Trophoblast cell (in vitro differentiated cells and primary cell): ENCODE results near the gene ZBTB16.

Experiments used
- DNase-seq, 2 donors: peaks; one replicate each; pipeline ENCODE4 v3.0.0-alpha.2; 2016
- H2AFZ ChIP-seq: 2 replicates; pipeline ENCODE4 v1.6.1; 2013; ENCODE audit warnings: low read length, moderate library complexity, mild to moderate bottlenecking; ENCODE audit not compliant: insufficient read depth, poor library complexity
- H2AK5ac ChIP-seq: 2 replicates; pipeline ENCODE4 v1.6.1; 2013; ENCODE audit warnings: mild to moderate bottlenecking, low read length
- H2BK120ac ChIP-seq: 2 replicates; pipeline ENCODE4 v1.6.1; 2013; ENCODE audit warnings: low read length, mild to moderate bottlenecking, moderate library complexity; ENCODE audit not compliant: insufficient read depth, poor library complexity
- H2BK12ac ChIP-seq: 2 replicates; pipeline ENCODE4 v1.6.1; 2013; ENCODE audit warnings: mild to moderate bottlenecking, low read length, moderate library complexity
- H2BK5ac ChIP-seq: 2 replicates; pipeline ENCODE4 v1.6.1; 2013; ENCODE audit warnings: low read length, low read depth, moderate library complexity, mild to moderate bottlenecking; ENCODE audit not compliant: poor library complexity
- H3K14ac ChIP-seq: 2 replicates; pipeline ENCODE4 v1.6.1; 2013; ENCODE audit warnings: mild to moderate bottlenecking, low read length
- H3K18ac ChIP-seq: 2 replicates; pipeline ENCODE4 v1.6.1; 2013; ENCODE audit warnings: mild to moderate bottlenecking, low read length
- H3K23ac ChIP-seq: 2 replicates; pipeline ENCODE4 v1.6.1; 2013; ENCODE audit warnings: low read length
- H3K27ac ChIP-seq: 2 replicates; pipeline ENCODE4 v1.5.1; 2013; ENCODE audit warnings: low read depth, mild to moderate bottlenecking, inconsistent platforms, low read length, moderate library complexity
- H3K27me3 ChIP-seq: 2 replicates; pipeline ENCODE4 v1.6.1; 2013; ENCODE audit warnings: inconsistent platforms, mild to moderate bottlenecking, low read length, moderate library complexity; ENCODE audit not compliant: insufficient read depth
- H3K36me3 ChIP-seq, 2 experiments: 1 replicate in 1 of 2; 2 replicates in 1 of 2; pipeline ENCODE4 v1.6.1; 2013; ENCODE audit warnings: low read length in 2 of 2, mild to moderate bottlenecking in 2 of 2, moderate library complexity in 1 of 2; ENCODE audit not compliant: insufficient read depth in 2 of 2, control insufficient read depth in 1 of 2
- H3K4ac ChIP-seq: 2 replicates; pipeline ENCODE4 v1.6.1; 2013; ENCODE audit warnings: low read depth, mild to moderate bottlenecking, low read length, moderate library complexity
- H3K4me1 ChIP-seq, 2 experiments: 1 replicate in 1 of 2; 2 replicates in 1 of 2; pipeline ENCODE4 v1.6.1; 2013; ENCODE audit warnings: low read length in 2 of 2, mild to moderate bottlenecking in 2 of 2, moderate library complexity in 1 of 2; ENCODE audit not compliant: insufficient read depth in 2 of 2, control insufficient read depth in 1 of 2
- H3K4me2 ChIP-seq: 2 replicates; pipeline ENCODE4 v1.6.1; 2013; ENCODE audit warnings: inconsistent platforms, mild to moderate bottlenecking, low read length, moderate library complexity
- H3K4me3 ChIP-seq: 2 replicates; pipeline ENCODE4 v1.5.1; 2013; ENCODE audit warnings: mild to moderate bottlenecking, low read depth, low read length, inconsistent platforms
- H3K79me1 ChIP-seq: one replicate; pipeline ENCODE4 v1.6.1; 2013; ENCODE audit warnings: low read length
- H3K79me2 ChIP-seq: 2 replicates; pipeline ENCODE4 v1.6.1; 2013; ENCODE audit warnings: low read length, mild to moderate bottlenecking; ENCODE audit not compliant: control insufficient read depth, insufficient read depth, poor library complexity
- H3K9ac ChIP-seq: 2 replicates; pipeline ENCODE4 v1.6.1; 2013; ENCODE audit warnings: mild to moderate bottlenecking, low read length
- H3K9me3 ChIP-seq: 2 replicates; pipeline ENCODE4 v1.6.1; 2013; ENCODE audit warnings: low read depth, mild to moderate bottlenecking, control low read depth, inconsistent platforms, low read length; ENCODE audit not compliant: insufficient read depth
- H4K12ac ChIP-seq: 2 replicates; pipeline ENCODE4 v1.6.1; 2013; ENCODE audit warnings: low read depth, mild to moderate bottlenecking, low read length, moderate library complexity
- H4K8ac ChIP-seq: 2 replicates; pipeline ENCODE4 v1.6.1; 2013; ENCODE audit warnings: low read depth, mild to moderate bottlenecking, low read length, moderate library complexity
- H4K91ac ChIP-seq: one replicate; pipeline ENCODE4 v1.6.1; 2013; ENCODE audit warnings: low read depth, mild to moderate bottlenecking, low read length, moderate library complexity
- WGBS: extraction: QIAGEN DNeasy Blood & Tissue Kit; methylation state at CpG from one replicate; pipeline ENCODE4 v1.1.7; 2013; ENCODE audit warnings: missing lambda C conversion rate; ENCODE audit not compliant: insufficient read length, insufficient coverage; ENCODE audit errors: extremely low coverage; 5-methylcytosine and 5-hydroxymethylcytosine counted together

Gene ZBTB16

GRCh38 chr11:114052160-114052559 lies 7.4 kb upstream of the ZBTB16 start:
- Histone ChIP-seq H3K9ac (no peak overlapping the region), H3K4me2 (no peak overlapping the region), H2AK5ac (no peak overlapping the region), H3K4me1 (no peaks in the 10 kb centered on the region), H4K12ac (no peak overlapping the region), H3K27me3 (peaks cover 3% of the 10 kb centered on the region), H3K4me3 (no peak overlapping the region), H3K23ac (no peak overlapping the region), H3K14ac (no peak overlapping the region), H3K36me3 (no peaks in the 10 kb centered on the region), H4K91ac (no peak overlapping the region), H2BK120ac (no peak overlapping the region), H2BK5ac (no peak overlapping the region), H3K9me3 (no peaks in the 10 kb centered on the region), H4K8ac (no peak overlapping the region), H2AFZ (no peak overlapping the region), H3K79me1 (no peaks in the 10 kb centered on the region), H3K4ac (no peak overlapping the region), H3K27ac (no peak overlapping the region), H2BK12ac (no peak overlapping the region), H3K79me2 (no peaks in the 10 kb centered on the region), H3K18ac (no peak overlapping the region)
- WGBS = no CpG with 5 or more reads among the region's 5 CpGs
- no peak for DNase-seq

- H2AK5ac ChIP-seq = no peak overlapping the region
- no peak overlapping the region for H4K8ac ChIP-seq
- peaks cover 3% of the 10 kb centered on the region for H3K79me1 ChIP-seq
- no peak overlapping the region for H3K4me2 ChIP-seq
- no peak overlapping the region for H2BK12ac ChIP-seq
- no CpG with 5 or more reads among the region's 2 CpGs for WGBS
- no peak overlapping the region for H3K14ac ChIP-seq
- H3K36me3 ChIP-seq = no peaks in the 10 kb centered on the region
- no peak overlapping the region for H4K91ac ChIP-seq
- no peak overlapping the region for H3K4ac ChIP-seq
- no peak overlapping the region for H2BK5ac ChIP-seq
- no peak overlapping the region for H3K18ac ChIP-seq
- no peaks in the 10 kb centered on the region for H3K9me3 ChIP-seq
- H3K23ac ChIP-seq = no peak overlapping the region
- no peak overlapping the region for H4K12ac ChIP-seq
- H3K4me3 ChIP-seq = no peak overlapping the region
- no peak overlapping the region for H3K9ac ChIP-seq
- H3K27ac ChIP-seq = no peak overlapping the region
- H2AFZ ChIP-seq = no peak overlapping the region
- H3K79me2 ChIP-seq = no peaks in the 10 kb centered on the region
- H3K27me3 ChIP-seq = peaks cover 16% of the 10 kb centered on the region
- no peak for DNase-seq
- peaks cover 3 to 5% of the 10 kb centered on the region in 2 experiments for H3K4me1 ChIP-seq
- H2BK120ac ChIP-seq = no peak overlapping the region
These were observed 6.1 kb upstream of the ZBTB16 start for GRCh38 chr11:114053406-114053805.

GRCh38 chr11:114054806-114055205 lies 4.7 kb upstream of the ZBTB16 start:
- Histone ChIP-seq H2AFZ (no peak overlapping the region), H3K4me3 (no peak overlapping the region), H3K4ac (no peak overlapping the region), H3K79me2 (no peaks in the 10 kb centered on the region), H3K9ac (no peak overlapping the region), H3K23ac (no peak overlapping the region), H3K4me2 (no peak overlapping the region), H3K4me1 (peaks cover 9 to 11% of the 10 kb centered on the region in 2 experiments), H3K79me1 (peaks cover 3% of the 10 kb centered on the region), H2BK5ac (no peak overlapping the region), H3K27ac (no peak overlapping the region), H4K8ac (no peak overlapping the region), H2BK120ac (no peak overlapping the region), H2AK5ac (no peak overlapping the region), H4K12ac (no peak overlapping the region), H3K14ac (no peak overlapping the region), H3K36me3 (no peaks in the 10 kb centered on the region), H2BK12ac (no peak overlapping the region), H3K27me3 (peaks cover 28% of the 10 kb centered on the region), H3K18ac (no peak overlapping the region), H4K91ac (no peak overlapping the region), H3K9me3 (no peaks in the 10 kb centered on the region)
- WGBS = no CpG with 5 or more reads among the region's 3 CpGs
- no peak for DNase-seq

- Histone ChIP-seq H3K9ac (no peak overlapping the region), H4K12ac (no peak overlapping the region), H3K4me1 (peaks cover 16 to 20% of the 10 kb centered on the region in 2 experiments), H3K4me2 (no peak overlapping the region), H4K8ac (no peak overlapping the region), H2AK5ac (no peak overlapping the region), H2AFZ (no peak overlapping the region), H3K4ac (no peak overlapping the region), H2BK5ac (no peak overlapping the region), H3K27me3 (peaks cover 44% of the 10 kb centered on the region), H3K23ac (no peak overlapping the region), H3K14ac (no peak overlapping the region), H2BK12ac (no peak overlapping the region), H3K27ac (no peak overlapping the region), H3K4me3 (no peak overlapping the region), H3K9me3 (peaks cover 2% of the 10 kb centered on the region), H2BK120ac (no peak overlapping the region), H3K18ac (no peak overlapping the region), H3K36me3 (no peaks in the 10 kb centered on the region), H3K79me2 (no peaks in the 10 kb centered on the region), H4K91ac (no peak overlapping the region), H3K79me1 (peaks cover 3% of the 10 kb centered on the region)
- no peak for DNase-seq
These were observed 3.1 kb upstream of the ZBTB16 start for GRCh38 chr11:114056409-114056808.
